ENCODE data around the gene TM4SF1.
A peak's percentile ranks its signal among the peaks of the same experiment; 100 is the strongest.
"Not testable (repeated sequence)": the region's sequence is repeated elsewhere in the genome, so short reads cannot be mapped to it uniquely, and the experiment has no call there.

The TM4SF1 gene

GRCh38 chr3:149337486-149337885, 40.0 kb downstream of the TM4SF1 start:
- not testable (repeated sequence) for FAIRE-seq

GRCh38 chr3:149336925-149337324, 40.5 kb downstream of the TM4SF1 start:
- peak; percentile 46 for FAIRE-seq

- peak; percentile 99 for FAIRE-seq
These were observed 44.1 kb downstream of the TM4SF1 start, which contains the start of gene TM4SF18 for GRCh38 chr3:149333176-149333859. Gene TM4SF18, minus strand, starts transcription at chr3:149333636. Its CDS starts 254 bp downstream, at chr3:149333382.

- FAIRE-seq: no peak
These were observed 44.7 kb downstream of the TM4SF1 start for GRCh38 chr3:149332771-149333170.

GRCh38 chr3:149332227-149332765, 45.2 kb downstream of the TM4SF1 start:
- no peak for FAIRE-seq

- no peak for FAIRE-seq
These were observed 46.1 kb downstream of the TM4SF1 start for GRCh38 chr3:149331396-149331795.

GRCh38 chr3:149330609-149331331, 46.7 kb downstream of the TM4SF1 start:
- FAIRE-seq: peak; percentile 99

- FAIRE-seq: no peak
These were observed 50.3 kb downstream of the TM4SF1 start for GRCh38 chr3:149327156-149327555.

GRCh38 chr3:149325581-149325980, 51.9 kb downstream of the TM4SF1 start:
- FAIRE-seq: no peak

- no peak for FAIRE-seq
These were observed 53.1 kb downstream of the TM4SF1 start for GRCh38 chr3:149324332-149324731.

- FAIRE-seq: no peak
These were observed 55.8 kb downstream of the TM4SF1 start for GRCh38 chr3:149321640-149322039.

- no peak for FAIRE-seq
These were observed 56.3 kb downstream of the TM4SF1 start for GRCh38 chr3:149321136-149321535.

GRCh38 chr3:149319750-149320149, 57.7 kb downstream of the TM4SF1 start:
- no peak for FAIRE-seq
